ENCODE measurements around the gene FAP. TPM values are rescaled to one million over a fixed set of nuclear protein-coding genes. Genes with fewer than 3 reads are reported as not detected.

Gene FAP
- total RNA-seq, 1 donor from 2014 or later = 0.62 TPM

DNA sequence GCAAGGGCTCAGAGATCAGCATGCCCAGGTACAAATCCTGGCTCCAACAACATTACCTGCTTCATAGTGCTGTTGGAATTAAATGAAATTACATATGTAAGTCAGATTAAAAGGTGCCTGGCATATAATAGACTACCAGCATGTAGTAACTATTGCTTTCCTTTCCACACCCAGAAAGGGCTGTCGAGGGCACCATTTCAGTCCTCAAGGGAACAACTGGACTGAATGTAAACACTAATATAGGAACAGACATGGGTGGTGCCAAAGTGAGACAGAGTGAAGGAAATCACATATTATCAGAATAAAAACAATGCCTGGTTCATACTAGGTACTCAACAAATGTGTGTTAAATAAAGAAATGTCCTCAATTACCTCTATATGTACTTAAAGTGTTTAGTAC lies 43.3 kb downstream of the FAP start:
- no peak for ATAC-seq (ENCODE audit: poor library complexity)
- intact Hi-C loops (cut with DNase I) = no loop called here
- no peak for DNase-seq

DNA sequence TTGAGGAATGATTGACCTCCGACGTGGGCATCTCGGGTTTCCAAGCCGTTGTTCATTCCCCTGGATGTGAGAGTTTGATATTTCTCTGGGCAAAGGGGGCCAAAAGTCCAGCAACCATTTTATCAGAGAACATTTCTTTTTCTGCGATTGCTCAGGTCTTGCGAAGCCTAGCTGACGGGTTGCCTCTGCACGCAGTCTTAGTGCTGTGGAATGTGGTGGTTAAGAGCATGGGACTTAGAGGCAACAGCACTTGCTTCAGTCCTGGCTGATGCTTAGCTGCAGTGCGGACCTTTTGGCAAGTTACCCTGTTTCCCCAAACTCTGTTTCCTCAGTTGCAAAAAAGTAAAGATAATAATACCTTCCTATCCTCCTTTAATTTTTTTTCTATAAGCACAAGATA lies 45.0 kb downstream of the FAP start:
- ATAC-seq (ENCODE audit: poor library complexity) (no peak), DNase-seq (no peak)
- intact Hi-C loops (cut with DNase I) = no loop called here

DNA sequence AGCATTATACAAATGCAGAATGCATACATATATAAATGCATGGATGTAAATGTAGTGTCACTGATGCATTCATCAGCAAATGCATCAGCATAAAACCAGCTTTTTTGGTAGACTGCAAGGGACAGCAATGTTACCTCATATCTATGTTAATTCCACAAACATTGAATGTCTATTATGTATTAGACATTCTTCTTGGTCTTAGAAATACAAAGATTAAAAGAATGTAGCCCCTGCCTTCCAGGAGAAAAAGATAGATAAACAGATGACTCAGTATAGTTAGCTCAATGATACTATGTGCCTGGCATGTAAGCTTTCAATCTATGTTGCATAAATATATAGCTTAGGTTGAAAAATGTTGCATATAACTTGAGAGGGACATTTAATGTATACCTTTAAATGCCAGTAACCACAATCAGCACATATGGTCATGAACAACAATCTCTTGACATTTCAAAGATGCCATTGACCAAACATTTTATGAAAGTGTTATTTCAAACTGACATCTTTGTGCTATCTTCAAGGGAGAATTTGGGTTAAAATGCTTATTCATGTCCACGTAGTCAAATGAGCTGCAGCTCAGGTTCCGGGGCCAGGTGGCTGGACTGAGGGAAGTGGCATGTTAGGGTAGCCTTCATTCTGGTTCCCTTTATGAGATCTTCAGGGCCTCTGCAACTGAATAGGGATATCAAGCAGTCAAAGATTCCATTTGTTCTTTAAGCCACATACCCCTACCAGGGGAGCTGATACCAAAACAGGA lies 46.0 kb downstream of the FAP start:
- intact Hi-C loops (cut with DNase I) = no loop called here
- DNase-seq (no peak), ATAC-seq (ENCODE audit: poor library complexity) (no peak)

DNA sequence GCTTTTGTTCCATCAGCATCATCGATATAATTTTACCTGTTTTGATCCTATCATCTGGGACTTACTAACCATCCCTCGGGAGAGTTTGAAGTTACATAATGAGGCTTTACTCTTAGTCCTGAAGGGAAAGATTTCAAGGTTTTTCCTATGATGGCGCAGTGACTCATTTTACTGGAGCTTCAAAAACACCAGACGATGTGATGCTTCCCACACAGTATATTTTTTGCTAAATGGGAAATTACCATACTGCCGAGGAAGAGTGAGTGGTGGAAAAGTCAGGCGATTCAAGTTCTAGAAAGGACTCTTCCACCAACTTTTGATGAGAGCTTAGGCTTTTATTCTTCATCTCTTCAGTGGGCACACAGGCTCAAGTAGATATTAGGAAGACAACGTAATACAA lies 46.6 kb downstream of the FAP start:
- intact Hi-C loops (cut with DNase I) = no loop called here
- no peak for ATAC-seq (ENCODE audit: poor library complexity)
- no peak for DNase-seq

DNA sequence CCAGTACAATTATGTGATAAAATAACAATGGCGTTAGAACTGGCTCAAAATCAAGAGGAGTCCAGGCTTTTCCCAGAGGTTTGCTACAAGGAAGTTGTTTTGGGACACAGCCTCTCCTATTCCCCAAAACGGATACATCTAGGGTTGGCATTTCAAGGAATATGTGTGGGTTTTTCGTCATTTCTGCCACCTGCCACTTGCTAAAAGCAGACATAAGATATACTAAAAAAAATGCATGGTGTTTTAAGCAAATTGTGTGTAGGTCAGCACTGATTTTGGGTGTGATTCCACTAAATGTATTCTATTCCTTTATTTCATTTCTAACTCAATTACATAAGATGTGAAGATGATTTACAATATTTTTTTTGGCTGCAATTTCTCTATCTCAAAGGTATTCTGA lies 54.8 kb downstream of the FAP start:
- intact Hi-C loops (cut with DNase I) = no loop called here
- no peak for ATAC-seq (ENCODE audit: poor library complexity)
- no peak for DNase-seq

DNA sequence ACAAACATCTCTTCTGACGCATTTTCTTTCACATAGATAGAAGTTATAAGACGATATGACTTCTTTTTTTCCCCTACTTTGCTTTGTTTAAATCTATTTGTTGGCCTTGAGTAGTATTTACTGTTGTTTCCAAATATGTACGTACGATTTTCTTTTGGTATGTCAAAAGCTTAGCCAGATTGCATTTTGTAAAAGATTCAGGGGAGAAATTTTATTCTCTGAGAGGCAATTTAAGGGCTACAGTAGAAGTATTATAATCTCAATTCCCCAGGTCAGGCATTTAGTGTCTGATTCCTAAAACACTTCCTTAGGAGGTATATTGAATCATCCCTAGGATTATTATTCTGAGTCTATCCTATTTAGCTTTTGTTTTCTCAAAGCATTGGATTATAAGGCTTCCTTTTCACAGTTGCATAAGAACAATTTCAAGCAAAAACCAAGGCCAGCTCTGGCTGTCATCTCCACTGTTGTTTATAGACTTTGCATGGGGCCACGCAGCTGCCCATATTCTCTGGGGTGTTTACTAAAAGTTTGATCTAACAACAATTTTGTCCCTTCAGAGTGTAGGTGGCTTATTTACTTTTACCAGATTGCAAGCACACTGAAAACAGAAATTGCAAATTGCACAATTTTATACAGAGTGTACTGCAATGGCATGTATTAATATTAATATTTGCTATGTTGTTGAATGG lies 57.6 kb downstream of the FAP start:
- intact Hi-C loops (cut with DNase I) = no loop called here
- DNase-seq = no peak
- no peak for ATAC-seq (ENCODE audit: poor library complexity)

DNA sequence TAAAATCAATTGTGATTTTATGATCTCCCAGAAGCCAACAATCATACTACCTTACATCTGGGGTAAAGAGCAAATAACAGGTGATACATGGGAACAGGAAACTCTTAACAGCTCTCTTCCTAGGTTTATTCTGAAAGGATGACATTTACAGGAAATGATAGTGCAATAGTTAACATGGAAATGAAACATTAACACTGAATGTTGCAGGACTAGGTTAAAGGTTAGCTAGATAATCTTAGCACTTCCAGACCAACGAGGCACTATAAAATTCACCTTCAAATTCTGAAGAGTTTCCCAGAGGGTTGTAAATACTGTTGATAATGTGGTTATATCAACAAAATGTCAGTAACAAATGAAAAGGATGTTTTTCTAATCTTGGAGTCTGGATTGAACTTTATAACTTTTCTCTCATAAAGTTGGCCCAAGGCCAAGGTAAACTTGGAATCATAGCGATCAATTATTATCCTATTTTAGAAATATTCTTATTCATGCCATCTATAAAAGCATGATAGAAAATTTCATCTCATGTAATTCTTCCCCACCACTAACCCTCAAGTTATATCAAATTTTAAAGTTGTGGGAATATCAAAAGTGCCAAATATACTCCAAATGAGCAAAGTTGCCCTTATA lies 58.3 kb downstream of the FAP start:
- intact Hi-C loops (cut with DNase I) = no loop called here
- no peak for DNase-seq
- no peak for ATAC-seq (ENCODE audit: poor library complexity)

DNA sequence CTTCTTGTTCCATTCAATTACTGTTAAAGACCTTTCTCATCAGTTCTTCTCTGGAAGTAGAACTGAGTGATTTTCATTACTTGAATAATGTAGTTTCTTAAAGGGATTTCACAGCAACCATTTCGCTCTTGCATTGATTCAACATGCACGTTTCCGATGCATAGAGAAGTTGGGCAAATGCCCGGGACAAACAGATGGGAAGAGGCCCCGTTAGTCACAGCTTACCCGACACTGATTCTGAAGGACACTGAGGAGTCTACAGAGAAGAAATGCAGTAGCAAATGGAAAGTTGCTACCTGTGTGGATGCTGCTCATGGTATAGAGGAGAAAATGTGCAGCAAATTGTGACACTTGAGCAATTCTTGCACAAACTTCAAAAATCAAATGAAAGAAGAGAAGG lies 58.9 kb downstream of the FAP start:
- DNase-seq (no peak), ATAC-seq (ENCODE audit: poor library complexity) (no peak)
- intact Hi-C loops (cut with DNase I) = no loop called here

DNA sequence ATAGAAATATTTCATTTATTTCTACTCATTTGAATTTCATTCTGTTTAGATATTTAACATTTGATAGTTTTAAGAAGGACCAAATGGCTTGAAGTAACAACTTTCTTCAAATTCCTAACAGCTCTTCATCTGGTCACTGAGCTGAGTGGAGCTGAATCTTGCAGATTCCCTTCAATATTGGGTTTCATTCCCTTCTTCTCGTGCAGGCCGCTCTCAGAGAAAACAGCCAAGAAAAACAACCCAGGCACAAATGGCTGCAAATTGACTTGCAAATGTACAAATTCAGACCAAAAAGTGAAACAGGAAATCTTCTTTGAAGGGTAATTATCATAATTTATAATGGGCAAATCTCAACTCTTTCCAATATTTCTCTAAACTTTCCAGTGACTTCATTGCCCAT lies 60.9 kb downstream of the FAP start:
- ATAC-seq (ENCODE audit: poor library complexity) = no peak
- intact Hi-C loops (cut with DNase I) = no loop called here
- DNase-seq = no peak

DNA sequence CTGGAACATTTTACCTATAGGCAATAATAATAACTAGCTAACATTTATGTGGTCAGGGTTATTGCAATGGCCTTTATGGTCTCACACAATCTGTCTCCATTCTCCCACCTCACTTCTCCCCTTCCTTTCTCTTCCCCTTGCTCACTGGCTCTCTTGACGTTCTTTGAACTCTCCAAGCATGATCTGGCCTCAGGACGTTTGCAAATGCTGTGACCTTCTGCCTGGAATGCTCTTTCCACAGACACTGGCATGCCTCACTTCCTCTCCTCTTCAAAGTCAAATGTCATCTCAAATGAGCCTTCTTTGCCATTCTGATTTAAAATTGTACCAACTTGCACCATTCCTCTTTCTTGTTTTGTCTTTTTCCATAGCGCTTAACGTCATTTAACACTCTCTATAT lies 65.9 kb downstream of the FAP start:
- no peak for ATAC-seq (ENCODE audit: poor library complexity)
- no peak for DNase-seq
- intact Hi-C loops (cut with DNase I) = no loop called here

DNA sequence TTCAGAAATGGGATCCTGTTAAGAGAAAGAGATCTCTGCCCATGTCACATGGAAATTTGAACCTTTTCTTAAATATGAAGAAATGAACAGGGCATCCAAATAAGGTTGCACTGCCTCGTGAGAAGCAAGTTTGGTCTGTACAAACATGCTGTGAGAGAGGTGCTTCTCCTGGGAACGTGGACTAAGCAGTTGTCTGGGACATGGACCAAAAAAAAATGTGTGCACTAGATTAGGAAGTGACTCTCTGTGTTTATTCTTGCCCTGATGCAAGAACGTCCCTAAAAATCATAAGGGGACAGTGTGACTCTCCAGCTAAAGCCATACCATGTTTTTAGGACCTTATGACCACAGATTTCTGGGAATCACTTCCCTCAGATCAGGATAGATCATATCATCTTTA lies 67.5 kb downstream of the FAP start:
- ATAC-seq (ENCODE audit: poor library complexity) = no peak
- no peak for DNase-seq
- intact Hi-C loops (cut with DNase I) = no loop called here

DNA sequence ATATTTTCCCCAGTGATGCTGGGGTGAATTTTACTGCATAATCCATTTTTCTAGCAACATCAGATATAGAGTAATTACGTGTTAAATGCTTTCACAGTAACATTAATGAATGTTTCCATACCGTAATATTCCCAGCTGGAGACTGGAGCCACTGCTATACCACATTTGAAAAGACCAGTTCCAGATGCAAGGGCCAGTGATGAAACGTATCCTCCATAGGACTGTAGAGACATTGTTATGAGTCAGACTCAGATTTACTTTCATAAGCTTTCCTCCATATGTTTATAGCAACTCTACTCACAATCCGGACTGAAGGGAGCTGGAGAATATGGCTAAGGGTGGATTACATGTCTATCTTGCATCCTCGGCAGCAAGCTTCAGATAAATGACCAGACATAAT lies 68.5 kb downstream of the FAP start:
- DNase-seq (no peak), ATAC-seq (ENCODE audit: poor library complexity) (no peak)
- intact Hi-C loops (cut with DNase I) = no loop called here

DNA sequence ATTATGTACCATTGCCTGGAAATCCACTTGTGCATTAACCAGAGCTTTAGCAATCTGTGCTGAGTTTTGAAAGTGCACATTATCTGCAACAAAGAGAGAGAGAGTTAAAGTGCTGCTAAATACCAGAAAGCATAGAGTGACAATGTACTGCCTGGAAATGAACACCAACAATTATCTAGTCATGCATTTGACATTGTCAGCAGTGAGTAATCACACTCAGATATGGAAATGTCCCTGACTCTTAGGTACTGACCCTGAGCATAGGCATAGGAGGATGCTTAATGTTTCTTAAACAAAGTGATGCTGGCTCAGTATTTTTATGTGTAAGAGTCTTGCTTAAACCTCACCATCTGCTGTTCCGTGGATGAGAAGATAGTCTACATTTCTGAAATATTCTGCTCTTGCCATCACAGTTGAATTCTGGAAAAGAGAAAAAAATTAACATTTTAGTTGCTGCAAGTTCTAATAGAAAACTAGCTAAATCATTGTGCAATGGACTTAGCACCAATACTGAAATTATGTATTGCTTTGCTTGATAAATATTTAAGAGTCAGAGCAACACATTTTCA lies 70.4 kb downstream of the FAP start:
- DNase-seq = no peak
- no peak for ATAC-seq (ENCODE audit: poor library complexity)
- intact Hi-C loops (cut with DNase I) = no loop called here

DNA sequence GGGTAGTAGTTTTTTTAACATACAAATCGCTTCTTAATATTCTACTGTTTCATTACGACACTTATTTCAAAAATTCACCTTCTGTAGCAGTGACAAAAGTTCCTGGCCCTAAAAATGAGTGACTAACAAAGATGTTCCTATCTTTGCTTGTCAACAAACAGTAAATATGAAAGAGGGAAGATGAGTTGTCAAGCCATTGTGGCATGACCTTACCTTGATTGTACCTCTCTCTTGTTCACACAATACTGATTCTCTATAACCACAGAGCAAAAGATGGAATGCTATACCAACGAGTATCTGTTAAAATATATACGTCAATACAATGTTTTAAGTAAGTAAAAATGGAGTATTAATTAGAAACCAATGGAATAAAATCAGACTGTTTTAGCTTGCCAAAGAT lies 76.5 kb downstream of the FAP start:
- no peak for ATAC-seq (ENCODE audit: poor library complexity)
- DNase-seq = no peak
- intact Hi-C loops (cut with DNase I) = no loop called here

DNA sequence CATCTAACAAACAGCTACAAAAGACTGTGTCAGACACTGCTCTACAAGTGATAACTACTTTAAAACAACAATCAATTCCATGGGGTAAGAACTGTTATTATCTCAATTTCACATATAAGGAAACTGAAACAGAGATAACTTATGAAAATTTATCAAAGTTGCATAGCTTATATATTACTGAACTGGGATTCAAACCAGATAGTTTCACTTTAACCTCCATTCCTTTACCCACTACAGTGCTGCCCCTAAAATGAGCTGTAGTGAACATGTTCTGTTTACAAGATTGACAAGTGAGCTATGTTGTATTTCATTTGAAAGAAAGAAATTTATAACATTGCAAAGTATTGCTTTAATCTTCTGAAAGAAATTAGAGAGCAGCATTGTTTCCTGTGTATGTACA lies 77.1 kb downstream of the FAP start:
- intact Hi-C loops (cut with DNase I) = no loop called here
- ATAC-seq (ENCODE audit: poor library complexity) (no peak), DNase-seq (no peak)

DNA sequence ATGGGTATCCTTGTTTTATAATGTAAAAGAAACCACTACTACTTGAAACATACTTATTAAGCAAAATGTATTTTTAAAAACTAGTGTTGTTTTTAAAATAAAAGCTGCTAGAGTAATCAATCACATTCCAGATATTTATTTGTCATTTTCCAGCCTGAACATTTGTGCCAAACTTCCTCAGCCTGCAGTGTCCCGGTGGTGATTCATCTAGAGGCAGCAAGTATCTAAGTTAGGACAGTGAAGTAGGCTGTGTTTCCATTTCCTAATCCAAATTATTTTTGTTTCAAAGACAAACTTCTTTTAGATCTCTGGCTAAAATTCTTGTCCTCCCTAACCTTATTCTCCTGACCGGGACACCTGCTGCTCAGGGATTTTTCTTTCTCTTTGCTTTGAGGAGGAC lies 78.4 kb downstream of the FAP start:
- intact Hi-C loops (cut with DNase I) = no loop called here
- DNase-seq (no peak), ATAC-seq (ENCODE audit: poor library complexity) (no peak)

DNA sequence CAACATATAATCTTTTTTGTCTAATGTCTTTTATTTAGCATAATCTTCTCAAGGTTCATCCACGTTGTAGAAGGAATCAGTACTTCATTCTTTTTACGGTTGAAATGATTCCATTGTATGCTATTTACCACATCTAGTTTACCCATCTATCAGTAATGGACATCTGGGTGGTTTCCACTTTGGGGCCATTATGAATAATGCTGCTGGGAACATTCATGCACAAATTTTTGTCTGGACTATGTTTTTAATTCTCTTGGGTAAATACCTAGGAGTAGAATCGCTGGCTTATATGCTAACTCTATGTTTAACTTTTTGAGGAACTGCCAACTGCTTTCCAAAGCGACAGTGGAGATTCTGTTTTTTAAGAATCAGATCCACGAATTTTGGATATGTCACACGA lies 83.8 kb downstream of the FAP start:
- ATAC-seq (ENCODE audit: poor library complexity) (no peak), DNase-seq (no peak)
- intact Hi-C loops (cut with DNase I) = loop anchor here (10.0 kb wide), 1 partner anchor 135 kb away; no protein-coding TSS in a partner anchor

DNA sequence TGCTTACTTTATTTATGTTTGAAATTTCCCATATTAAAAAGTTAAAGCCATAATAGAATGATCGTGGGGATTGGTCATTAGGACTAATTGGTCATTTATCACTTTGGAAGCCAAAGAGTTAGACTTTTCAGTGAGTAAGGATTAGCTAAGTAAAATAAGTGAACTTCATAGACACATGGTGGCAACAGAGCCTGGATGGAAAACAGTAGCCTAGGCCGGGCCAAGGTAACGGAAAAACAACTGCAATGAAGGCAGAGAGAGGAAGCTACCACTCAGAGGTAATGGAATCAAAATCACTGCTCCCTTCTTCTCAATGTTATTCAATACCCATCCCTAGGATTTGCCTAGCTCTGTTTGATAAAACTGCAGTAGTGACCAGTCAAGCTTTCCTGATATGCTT lies 87.1 kb downstream of the FAP start:
- no peak for ATAC-seq (ENCODE audit: poor library complexity)
- intact Hi-C loops (cut with DNase I) = loop anchor here (10.0 kb wide), 1 partner anchor 139 kb away; no protein-coding TSS in a partner anchor
- DNase-seq = no peak

DNA sequence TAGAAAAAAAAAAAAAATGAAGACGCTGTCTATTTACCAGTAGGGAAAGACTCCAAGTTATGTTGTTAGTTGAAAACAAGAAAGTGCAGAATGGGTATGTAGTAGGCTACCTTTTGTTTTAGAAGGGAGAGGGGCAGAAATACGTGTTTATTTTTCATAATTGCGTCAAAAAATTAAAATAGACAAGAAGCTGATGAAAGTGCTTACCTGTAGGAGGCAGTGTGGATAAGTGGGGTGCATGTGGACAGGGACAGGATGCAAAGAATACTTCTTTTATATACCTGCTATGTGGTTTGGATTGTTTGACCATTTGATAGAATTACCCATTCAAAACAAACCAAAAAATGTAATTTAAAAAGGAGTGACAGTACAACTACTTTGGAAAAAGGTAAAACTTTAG lies 88.2 kb downstream of the FAP start:
- no peak for ATAC-seq (ENCODE audit: poor library complexity)
- no peak for DNase-seq
- intact Hi-C loops (cut with DNase I) = loop anchor here (10.0 kb wide), 1 partner anchor 140 kb away; no protein-coding TSS in a partner anchor
